Measurements from ENCODE around the gene MCM3. TPM values are rescaled to one million over a fixed set of nuclear protein-coding genes. Genes with fewer than 3 reads are reported as not detected.

Gene MCM3
- total and polyA plus RNA-seq, 2 donors (not counting 1 experiment from before 2014, with no cell fraction given), result 15.9 to 40.3 TPM

- H3K36me3 ChIP-seq (ENCODE audit: control insufficient read depth, insufficient read depth, low read length), result no peaks in the 10 kb centered on the region
- H3K9ac ChIP-seq (ENCODE audit: insufficient read depth, low read length), result no peak overlapping the region
- H2AFZ ChIP-seq (ENCODE audit: low read length), result no peak overlapping the region
- H3K4me3 ChIP-seq (replicated peaks in 1 of 4; ENCODE audit: control extremely low read depth in 1 of 4, insufficient read depth in 1 of 4, low read depth in 3 of 4, low read length in 4 of 4), result no peak overlapping the region
- no peaks in the 10 kb centered on the region for H4K20me1 ChIP-seq (ENCODE audit: control insufficient read depth, extremely low read depth, insufficient read depth, low read length)
- H3K27me3 ChIP-seq (ENCODE audit: control insufficient read depth, insufficient read depth, low read length), result peaks cover 4% of the 10 kb centered on the region
- no peaks in the 10 kb centered on the region for H3K79me2 ChIP-seq (ENCODE audit: control insufficient read depth, insufficient read depth, low read length)
- H3K27ac ChIP-seq (ENCODE audit: insufficient read depth, low read length), result no peak overlapping the region
- H3K9me3 ChIP-seq (ENCODE audit: control insufficient read depth, insufficient read depth, low read depth, low read length), result no peaks in the 10 kb centered on the region
- TF ChIP-seq CTCF (conservative IDR thresholded peaks at IDR 0.05 in 1 of 2, IDR thresholded peaks at IDR 0.05 in 1 of 2; ENCODE audit: low read depth in 1 of 2, low read length in 2 of 2) (no peak), EZH2 (IDR thresholded peaks at IDR 0.05; ENCODE audit: low read length, missing control alignments) (no peak)
- no peak overlapping the region for H3K4me2 ChIP-seq (ENCODE audit: extremely low read depth, insufficient read depth, low read length)
- H3K4me1 ChIP-seq (ENCODE audit: control insufficient read depth, extremely low read depth, insufficient read depth, low read length), result no peaks in the 10 kb centered on the region
- no peak for DNase-seq (ENCODE audit: low read depth in 2 of 2)
These were observed 42.2 kb upstream of the MCM3 start for GRCh38 chr6:52326540-52327364.

GRCh38 chr6:52325695-52326471 is 41.3 kb upstream of the MCM3 start:
- DNase-seq (ENCODE audit: low read depth in 2 of 2), result no peak
- Histone ChIP-seq H3K36me3 (ENCODE audit: control insufficient read depth, insufficient read depth, low read length) (no peaks in the 10 kb centered on the region), H3K9ac (ENCODE audit: insufficient read depth, low read length) (no peak overlapping the region), H3K9me3 (ENCODE audit: control insufficient read depth, insufficient read depth, low read depth, low read length) (no peaks in the 10 kb centered on the region), H3K27me3 (ENCODE audit: control insufficient read depth, insufficient read depth, low read length) (peaks cover 4% of the 10 kb centered on the region), H3K4me3 (replicated peaks in 1 of 4; ENCODE audit: control extremely low read depth in 1 of 4, insufficient read depth in 1 of 4, low read depth in 3 of 4, low read length in 4 of 4) (no peak overlapping the region), H3K27ac (ENCODE audit: insufficient read depth, low read length) (no peak overlapping the region), H3K4me2 (ENCODE audit: extremely low read depth, insufficient read depth, low read length) (no peak overlapping the region), H2AFZ (ENCODE audit: low read length) (no peak overlapping the region), H3K79me2 (ENCODE audit: control insufficient read depth, insufficient read depth, low read length) (no peaks in the 10 kb centered on the region), H4K20me1 (ENCODE audit: control insufficient read depth, extremely low read depth, insufficient read depth, low read length) (no peaks in the 10 kb centered on the region), H3K4me1 (ENCODE audit: control insufficient read depth, extremely low read depth, insufficient read depth, low read length) (no peaks in the 10 kb centered on the region)
- TF ChIP-seq CTCF (conservative IDR thresholded peaks at IDR 0.05 in 1 of 2, IDR thresholded peaks at IDR 0.05 in 1 of 2; ENCODE audit: low read depth in 1 of 2, low read length in 2 of 2) (no peak), EZH2 (IDR thresholded peaks at IDR 0.05; ENCODE audit: low read length, missing control alignments) (no peak)

GRCh38 chr6:52324189-52324588 is 39.6 kb upstream of the MCM3 start:
- Histone ChIP-seq H3K36me3 (ENCODE audit: control insufficient read depth, insufficient read depth, low read length) (no peaks in the 10 kb centered on the region), H3K27me3 (ENCODE audit: control insufficient read depth, insufficient read depth, low read length) (peaks cover 4% of the 10 kb centered on the region), H3K27ac (ENCODE audit: insufficient read depth, low read length) (no peak overlapping the region), H3K79me2 (ENCODE audit: control insufficient read depth, insufficient read depth, low read length) (no peaks in the 10 kb centered on the region), H3K9ac (ENCODE audit: insufficient read depth, low read length) (no peak overlapping the region), H3K4me3 (replicated peaks in 1 of 4; ENCODE audit: control extremely low read depth in 1 of 4, insufficient read depth in 1 of 4, low read depth in 3 of 4, low read length in 4 of 4) (no peak overlapping the region), H2AFZ (ENCODE audit: low read length) (no peak overlapping the region), H3K4me2 (ENCODE audit: extremely low read depth, insufficient read depth, low read length) (no peak overlapping the region), H4K20me1 (ENCODE audit: control insufficient read depth, extremely low read depth, insufficient read depth, low read length) (no peaks in the 10 kb centered on the region), H3K9me3 (ENCODE audit: control insufficient read depth, insufficient read depth, low read depth, low read length) (no peaks in the 10 kb centered on the region), H3K4me1 (ENCODE audit: control insufficient read depth, extremely low read depth, insufficient read depth, low read length) (no peaks in the 10 kb centered on the region)
- no peak for TF ChIP-seq EZH2 (IDR thresholded peaks at IDR 0.05; ENCODE audit: low read length, missing control alignments)
- TF ChIP-seq CTCF (conservative IDR thresholded peaks at IDR 0.05 in 1 of 2, IDR thresholded peaks at IDR 0.05 in 1 of 2; ENCODE audit: low read depth in 1 of 2, low read length in 2 of 2), result no peak
- no peak for DNase-seq (ENCODE audit: low read depth in 2 of 2)
